Coronary artery (tissue), 2 donors: ENCODE data around the gene CRY2.

Source experiments
- DNase-seq: peaks from one replicate; pipeline ENCODE4 v3.0.0-alpha.2; 2017; ENCODE audit warnings: low spot score
- H3K27ac ChIP-seq, 2 donors: fragments of 200-600 bp; sonication (generic); one replicate each; pipeline ENCODE4 v1.5.1; 2016 to 2019
- H3K4me3 ChIP-seq: fragments of 200-600 bp; sonication (generic); 2 replicates; pipeline ENCODE4 v1.5.1; 2016; ENCODE audit warnings: mild to moderate bottlenecking, moderate library complexity
- CTCF ChIP-seq: fragments of 200-600 bp; sonication (generic); IDR thresholded peaks from one replicate; pipeline ENCODE4 v1.5.1; 2019; ENCODE audit warnings: antibody characterized with exemption

CRY2 gene

GRCh38 chr11:45844822-45845578 lies 2.3 kb upstream of the CRY2 start:
- Histone ChIP-seq H3K27ac (no peak overlapping the region), H3K4me3 (no peak overlapping the region)
- no peak for TF ChIP-seq CTCF
- no peak for DNase-seq

GRCh38 chr11:45846174-45846675 lies 1.1 kb upstream of the CRY2 start:
- DNase-seq: no peak
- peak overlapping the region; percentile 69 to 98 for H3K27ac ChIP-seq
- TF ChIP-seq CTCF: no peak
- H3K4me3 ChIP-seq: peak overlapping the region; percentile 94

GRCh38 chr11:45847911-45848316 lies 639 bp downstream of the CRY2 start:
- Histone ChIP-seq H3K4me3 (peak overlapping the region; percentile 94), H3K27ac (peak overlapping the region; percentile 91 to 98)
- no peak for TF ChIP-seq CTCF
- DNase-seq: no peak

GRCh38 chr11:45848654-45849081 lies 1.4 kb downstream of the CRY2 start:
- TF ChIP-seq CTCF: no peak
- Histone ChIP-seq H3K27ac (peak overlapping the region in 1 of 2 donors; percentile 91), H3K4me3 (peak overlapping the region; percentile 94)
- no peak for DNase-seq

GRCh38 chr11:45850446-45850845 lies 3.2 kb downstream of the CRY2 start:
- Histone ChIP-seq H3K27ac (no peak overlapping the region), H3K4me3 (no peak overlapping the region)
- TF ChIP-seq CTCF: no peak

GRCh38 chr11:45851228-45851627 lies 4.0 kb downstream of the CRY2 start:
- no peak overlapping the region for H3K4me3 ChIP-seq
- TF ChIP-seq CTCF: no peak
- no peak for DNase-seq
- H3K27ac ChIP-seq: no peak overlapping the region

More at GRCh38 chr11:45850446-45850845, 3.2 kb downstream of the CRY2 start:
- no peak for DNase-seq
